ENCODE measurements around the gene TRIM31. TPM values are rescaled to one million over a fixed set of nuclear protein-coding genes. Genes with fewer than 3 reads are reported as not detected.

Gene TRIM31
- polyA plus RNA-seq, 1 donor: not detected

Other genes with a start within 250 kb of the TRIM31 start
- gene HLA-A, start 170.6 kb downstream of the TRIM31 start, polyA plus RNA-seq (ENCODE audit: insufficient read length): 98.6 TPM
- 19.9 TPM for gene POLR1H, start 51.8 kb downstream of the TRIM31 start, polyA plus RNA-seq (ENCODE audit: insufficient read length)
- gene PPP1R11, start 45.9 kb downstream of the TRIM31 start, polyA plus RNA-seq (ENCODE audit: insufficient read length): 28.0 TPM
- 0.75 TPM for gene RNF39, start 37.3 kb downstream of the TRIM31 start, polyA plus RNA-seq (ENCODE audit: insufficient read length)
- not detected for gene TRIM40, start 23.1 kb upstream of the TRIM31 start, polyA plus RNA-seq (ENCODE audit: insufficient read length)
- gene TRIM10, start 48.1 kb upstream of the TRIM31 start, polyA plus RNA-seq (ENCODE audit: insufficient read length): 0.48 TPM
- gene TRIM15, start 50.5 kb upstream of the TRIM31 start, polyA plus RNA-seq (ENCODE audit: insufficient read length): not detected
- 16.2 TPM for gene TRIM26, start 100.3 kb upstream of the TRIM31 start, polyA plus RNA-seq (ENCODE audit: insufficient read length)
- gene TRIM39, start 213.8 kb upstream of the TRIM31 start, polyA plus RNA-seq (ENCODE audit: insufficient read length): 7.3 TPM
- gene RPP21, start 232.1 kb upstream of the TRIM31 start, polyA plus RNA-seq (ENCODE audit: insufficient read length): 21.2 TPM